GM19043 (cell line): ENCODE data around the gene NUDT9.
A peak's percentile ranks its signal among the peaks of the same experiment; 100 is the strongest.
"Not testable (repeated sequence)": the region's sequence is repeated elsewhere in the genome, so short reads cannot be mapped to it uniquely, and the experiment has no call there.

ENCODE experiments used
- ATAC-seq: cut with Tn5 transposase; IDR thresholded peaks from one replicate; pipeline ENCODE4 v1.9.1; 2021; ENCODE audit warnings: low read depth; ENCODE audit not compliant: unreplicated experiment

NUDT9 gene

GRCh38 chr4:87422104-87423052 lies at the start of gene NUDT9:
NUDT9 (plus strand) TSS chr4:87422573; CDS start chr4:87422906, 333 bp downstream.
- ATAC-seq, result peak; percentile 74

GRCh38 chr4:87375719-87376291 lies 46.6 kb upstream of the NUDT9 start:
- peak; percentile 70 for ATAC-seq

- no peak for ATAC-seq
Measured at GRCh38 chr4:87377816-87378215, 44.6 kb upstream of the NUDT9 start.

GRCh38 chr4:87382116-87382515 lies 40.3 kb upstream of the NUDT9 start:
- ATAC-seq, result no peak

- ATAC-seq, result no peak
Measured at GRCh38 chr4:87382931-87383330, 39.4 kb upstream of the NUDT9 start.

GRCh38 chr4:87384466-87385132 lies 37.8 kb upstream of the NUDT9 start:
- ATAC-seq, result not testable (repeated sequence)

- no peak for ATAC-seq
Measured at GRCh38 chr4:87387237-87387636, 35.1 kb upstream of the NUDT9 start.

GRCh38 chr4:87388901-87389300 lies 33.5 kb upstream of the NUDT9 start:
- ATAC-seq, result no peak

- ATAC-seq, result not testable (repeated sequence)
Measured at GRCh38 chr4:87390055-87390454, 32.3 kb upstream of the NUDT9 start.

GRCh38 chr4:87390551-87390890 lies 31.9 kb upstream of the NUDT9 start:
- ATAC-seq, result no peak

- peak; percentile 99 for ATAC-seq
Measured at GRCh38 chr4:87390891-87391575, 31.3 kb upstream of the NUDT9 start, which contains the start of gene HSD17B11. HSD17B11 (minus strand) TSS chr4:87391188; CDS start chr4:87391070, 118 bp downstream.

GRCh38 chr4:87391576-87392054 lies 30.8 kb upstream of the NUDT9 start:
- peak; percentile 4 for ATAC-seq

GRCh38 chr4:87392183-87392582 lies 30.2 kb upstream of the NUDT9 start:
- ATAC-seq, result no peak

- ATAC-seq, result not testable (repeated sequence)
Measured at GRCh38 chr4:87395073-87395472, 27.3 kb upstream of the NUDT9 start.

- ATAC-seq, result not testable (repeated sequence)
Measured at GRCh38 chr4:87395851-87396250, 26.5 kb upstream of the NUDT9 start.

GRCh38 chr4:87399148-87399547 lies 23.2 kb upstream of the NUDT9 start:
- ATAC-seq, result no peak

GRCh38 chr4:87399954-87400353 lies 22.4 kb upstream of the NUDT9 start:
- no peak for ATAC-seq

- ATAC-seq, result not testable (repeated sequence)
Measured at GRCh38 chr4:87403732-87404131, 18.6 kb upstream of the NUDT9 start.

- no peak for ATAC-seq
Measured at GRCh38 chr4:87405211-87405820, 17.1 kb upstream of the NUDT9 start.

GRCh38 chr4:87406462-87406861 lies 15.9 kb upstream of the NUDT9 start:
- ATAC-seq, result no peak
